ENCODE data around the gene ADGRD1.

The ADGRD1 gene

DNA sequence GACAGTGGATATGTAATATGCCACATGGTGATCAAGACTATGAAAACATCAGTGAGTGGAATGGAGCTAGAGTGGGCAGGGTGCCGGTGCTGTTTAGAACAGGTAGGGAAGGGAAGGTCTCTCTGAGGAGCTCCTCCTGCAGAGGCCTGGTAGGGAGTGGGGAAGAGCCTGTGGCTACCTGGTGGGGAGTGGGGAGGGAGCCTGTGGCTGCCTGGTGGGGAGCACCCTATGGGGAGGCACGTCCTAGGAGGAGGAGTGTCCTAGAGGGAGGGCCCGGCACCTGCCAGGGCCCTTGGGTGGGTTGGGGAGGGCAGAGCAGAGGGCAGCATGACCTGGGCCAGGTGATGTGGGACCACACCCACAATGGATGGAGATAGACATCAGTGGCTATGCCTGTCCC lies 122.6 kb downstream of the ADGRD1 start:
- no peak for DNase-seq

DNA sequence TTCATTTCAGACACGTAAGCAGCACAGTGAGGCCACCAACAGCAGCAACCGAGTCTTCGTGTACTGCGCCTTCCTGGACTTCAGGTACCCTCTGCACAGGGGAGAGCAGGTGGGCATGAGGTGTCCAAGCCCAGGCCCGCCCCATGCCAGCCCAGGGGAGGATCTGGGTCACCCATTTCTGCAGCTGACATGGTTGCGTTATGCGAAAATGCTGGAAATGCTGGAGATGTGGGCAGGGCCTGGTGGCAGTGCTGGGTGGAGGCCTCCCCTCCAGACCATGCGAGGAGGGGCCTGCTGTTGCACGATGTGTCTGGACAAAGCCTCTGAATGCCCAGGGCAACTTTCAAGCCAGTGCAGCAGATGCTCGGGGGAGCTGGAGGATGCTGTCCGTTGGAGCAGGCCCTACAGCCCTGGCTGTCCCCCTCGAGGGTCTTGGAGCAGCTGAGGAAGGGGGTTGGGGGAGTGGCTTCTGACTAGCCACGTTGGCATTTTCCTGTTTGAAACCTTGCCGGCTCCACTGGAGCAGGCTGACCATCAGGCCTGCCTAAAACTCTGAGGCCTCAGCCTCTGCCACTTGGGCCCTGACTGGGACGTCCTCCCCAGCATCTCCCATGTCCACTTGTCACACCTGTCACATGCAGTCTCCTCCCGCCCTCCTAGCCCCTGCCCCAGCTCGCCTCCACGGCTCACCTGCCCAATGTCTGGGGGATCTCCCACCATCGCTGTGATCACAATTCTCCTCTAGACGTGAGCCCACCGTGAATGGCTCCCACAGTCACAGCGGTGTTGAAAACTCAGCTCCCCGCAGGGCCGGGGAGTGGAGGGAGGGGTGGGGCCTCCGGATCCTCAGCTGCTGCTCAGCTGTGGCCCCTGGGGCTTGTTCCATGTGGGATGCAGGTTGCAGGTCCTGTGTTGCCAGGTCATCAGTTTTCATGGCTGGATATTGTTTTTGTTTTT lies 123.4 kb downstream of the ADGRD1 start:
- DNase-seq, result no peak

DNA sequence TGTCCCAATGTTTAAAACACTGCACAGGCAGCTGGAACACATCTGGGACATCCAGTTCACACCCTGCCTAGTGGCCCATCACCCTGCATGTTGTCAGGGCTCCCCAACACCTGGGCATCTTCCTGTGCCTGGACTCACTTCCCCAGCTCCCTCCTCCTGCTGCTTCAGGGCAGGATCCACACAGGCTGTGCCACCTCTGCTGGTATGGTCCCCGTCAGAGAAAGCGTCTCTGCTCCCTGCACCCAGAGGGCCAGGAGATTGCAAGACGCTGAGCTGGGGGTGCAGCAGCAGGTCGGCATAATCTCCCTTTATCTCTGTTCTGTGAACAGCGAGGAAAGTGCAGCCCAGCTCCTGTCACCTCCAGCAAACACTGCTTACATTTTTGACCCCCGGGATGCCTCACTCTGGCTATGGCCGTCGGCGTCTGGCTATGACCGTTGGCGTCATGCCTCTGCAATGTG lies 124.3 kb downstream of the ADGRD1 start:
- no peak for DNase-seq

DNA sequence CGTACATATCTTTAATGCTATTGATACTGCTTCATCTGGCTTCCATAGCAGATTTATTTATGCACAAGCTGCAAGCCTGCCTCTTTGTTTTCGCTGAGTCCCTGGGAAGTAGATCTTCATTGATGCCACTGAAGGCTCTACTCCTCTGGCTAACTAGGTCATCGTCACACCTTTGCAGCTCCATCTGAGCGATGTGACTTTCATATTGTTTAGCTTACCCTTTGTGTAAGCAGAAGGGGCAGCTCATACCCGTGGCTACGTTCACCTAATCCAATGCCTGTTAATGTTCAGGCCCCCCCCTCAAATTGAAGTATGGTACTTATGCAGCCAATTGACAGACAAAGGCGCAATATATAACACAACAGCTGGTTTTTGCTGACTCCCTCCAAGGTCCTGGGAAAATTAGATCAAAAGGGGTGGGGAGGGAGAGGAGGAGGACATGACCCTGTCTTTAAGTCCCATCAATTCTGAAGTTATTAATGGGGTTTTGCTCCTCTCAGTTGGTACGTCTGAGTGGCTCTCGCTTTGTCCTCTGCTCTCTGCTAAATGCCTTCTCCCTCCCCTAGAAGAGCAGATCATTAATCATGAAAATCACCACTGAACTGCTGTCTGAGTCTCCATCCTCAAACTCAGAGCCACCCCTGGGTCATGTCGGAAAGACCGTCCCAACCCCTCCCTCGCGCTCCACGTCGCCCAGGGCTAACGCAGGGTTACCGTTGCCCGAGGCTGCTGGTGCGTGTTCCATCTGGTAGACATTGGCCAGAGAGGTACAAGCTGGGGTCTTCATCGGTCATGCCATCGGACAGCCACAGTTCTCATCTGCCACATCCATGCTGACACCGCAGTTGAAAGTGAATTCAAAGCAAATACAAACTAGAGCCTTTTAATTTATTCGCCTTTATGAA lies 128.8 kb downstream of the ADGRD1 start:
- no peak for DNase-seq

DNA sequence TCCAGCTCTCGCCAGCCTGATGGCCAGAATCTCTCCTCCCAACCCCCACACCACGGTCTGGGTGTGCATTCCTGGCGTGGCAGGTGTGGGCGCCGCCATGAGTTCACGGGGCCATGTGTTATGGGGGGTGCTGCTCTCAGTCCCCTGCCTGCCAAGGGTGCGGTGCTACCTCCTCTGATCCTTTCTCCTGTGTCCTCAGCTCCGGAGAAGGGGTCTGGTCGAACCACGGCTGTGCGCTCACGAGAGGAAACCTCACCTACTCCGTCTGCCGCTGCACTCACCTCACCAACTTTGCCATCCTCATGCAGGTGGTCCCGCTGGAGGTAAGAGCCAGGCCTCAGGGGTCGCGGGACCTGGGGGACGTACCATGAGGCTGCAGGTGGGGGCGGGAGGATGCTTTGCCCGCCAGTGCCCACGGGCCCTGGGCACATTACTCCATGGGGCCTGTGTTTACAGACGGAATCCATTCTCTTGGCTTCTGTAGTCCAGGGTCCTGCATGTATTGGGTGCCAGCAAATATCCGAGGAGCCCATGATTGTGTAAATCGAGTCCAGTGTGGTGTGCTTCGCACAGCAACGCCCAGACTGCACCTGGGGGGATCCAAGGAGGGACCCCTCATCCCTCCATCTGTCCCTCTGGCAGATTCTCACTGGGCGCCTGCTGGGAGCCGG lies 130.8 kb downstream of the ADGRD1 start:
- no peak for DNase-seq

DNA sequence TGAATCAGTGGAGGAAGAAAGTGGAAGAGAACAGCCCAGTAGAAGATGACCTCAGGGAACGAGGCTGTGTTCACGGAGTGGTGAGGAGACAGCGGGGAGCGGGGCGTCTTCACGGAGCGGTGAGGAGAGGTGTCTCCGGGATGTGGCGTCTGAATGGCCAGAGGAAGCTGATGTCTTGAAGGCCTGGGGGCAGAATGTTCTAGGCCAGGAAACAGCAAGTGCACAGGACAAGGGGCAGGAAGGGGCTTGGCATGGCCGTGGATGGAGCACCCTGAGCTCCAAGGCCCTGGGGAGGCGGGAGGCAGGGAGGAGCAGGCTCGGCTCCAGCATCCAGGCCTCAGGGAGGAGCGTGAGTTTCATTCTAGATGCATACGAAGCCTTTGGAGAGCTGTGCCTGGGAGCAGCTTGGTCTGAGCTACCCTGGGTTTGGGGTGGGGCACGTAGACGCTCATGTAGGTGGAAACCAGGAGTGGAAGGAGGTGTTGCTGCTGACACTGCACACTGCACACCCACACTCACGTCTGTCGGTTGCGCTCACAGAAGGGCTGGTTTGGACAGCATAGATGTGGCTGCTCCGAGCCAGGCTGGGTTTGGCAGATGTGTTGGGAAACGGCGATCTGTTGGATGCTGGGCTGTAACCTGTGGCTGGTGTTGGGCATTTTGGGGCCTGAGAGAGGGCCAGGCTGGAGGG lies 131.6 kb downstream of the ADGRD1 start:
- DNase-seq, result no peak

DNA sequence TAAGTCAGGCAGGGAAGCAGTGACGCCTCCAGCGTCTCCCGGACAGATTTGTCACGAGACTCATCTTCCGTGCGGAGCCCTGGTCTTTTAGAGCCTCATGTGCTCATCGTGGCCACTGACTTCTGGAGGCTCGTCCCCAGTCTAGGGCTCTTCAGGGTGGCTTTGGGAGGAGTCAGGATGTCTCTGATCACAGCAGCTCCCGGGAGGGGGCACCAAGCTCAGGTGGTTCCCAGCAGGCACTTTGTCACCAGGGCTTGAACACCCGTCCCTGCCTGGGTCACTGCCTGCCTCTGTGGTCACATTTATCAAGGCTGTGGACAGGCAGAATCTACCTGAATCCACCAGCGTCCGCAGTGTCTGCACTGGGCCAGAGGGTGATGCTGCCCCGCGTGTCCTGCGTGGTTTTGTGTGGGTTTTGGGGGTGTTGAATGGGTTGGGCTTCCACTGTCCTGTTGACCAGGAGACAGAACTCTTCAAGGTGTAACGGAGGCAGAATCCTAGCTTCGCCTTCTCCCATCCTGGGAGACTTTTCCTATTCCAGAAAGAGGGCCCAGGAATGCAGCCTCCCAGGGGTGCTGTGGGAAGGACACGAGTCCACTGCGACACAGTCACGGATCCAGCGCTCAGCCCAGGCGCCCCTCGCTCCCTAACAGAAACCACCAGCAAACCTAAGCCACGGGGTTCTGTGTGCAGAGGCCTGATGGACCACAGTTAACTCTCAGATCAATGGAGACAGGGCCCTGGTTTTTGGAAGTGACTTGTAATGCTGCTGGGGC lies 132.3 kb downstream of the ADGRD1 start:
- no peak for DNase-seq

DNA sequence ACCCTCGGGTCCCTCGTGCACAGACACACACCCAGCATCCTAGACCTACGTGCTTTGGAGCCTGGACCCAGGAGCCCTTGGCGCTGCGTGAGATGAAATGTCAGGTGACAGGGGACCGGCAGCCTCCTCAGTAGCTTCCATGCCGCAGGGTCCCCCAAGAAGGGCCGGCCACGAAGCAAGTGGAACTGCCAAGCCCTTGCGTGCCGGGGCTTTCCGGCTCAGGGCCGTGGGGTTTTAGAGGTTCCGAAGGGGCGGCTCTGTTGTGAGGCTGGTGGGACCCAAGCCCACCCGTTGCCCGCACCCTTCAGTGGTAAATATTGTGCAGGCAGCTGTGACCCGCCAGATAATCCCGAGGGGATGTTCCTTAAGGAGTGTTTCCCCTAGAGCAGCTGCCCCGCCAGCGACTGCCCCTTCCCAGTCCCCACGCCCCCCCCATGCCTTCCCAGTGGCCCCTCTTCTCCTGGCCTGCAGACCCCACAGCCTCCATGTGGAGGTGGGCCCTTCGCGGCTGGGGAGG lies 133.7 kb downstream of the ADGRD1 start:
- DNase-seq, result no peak

DNA sequence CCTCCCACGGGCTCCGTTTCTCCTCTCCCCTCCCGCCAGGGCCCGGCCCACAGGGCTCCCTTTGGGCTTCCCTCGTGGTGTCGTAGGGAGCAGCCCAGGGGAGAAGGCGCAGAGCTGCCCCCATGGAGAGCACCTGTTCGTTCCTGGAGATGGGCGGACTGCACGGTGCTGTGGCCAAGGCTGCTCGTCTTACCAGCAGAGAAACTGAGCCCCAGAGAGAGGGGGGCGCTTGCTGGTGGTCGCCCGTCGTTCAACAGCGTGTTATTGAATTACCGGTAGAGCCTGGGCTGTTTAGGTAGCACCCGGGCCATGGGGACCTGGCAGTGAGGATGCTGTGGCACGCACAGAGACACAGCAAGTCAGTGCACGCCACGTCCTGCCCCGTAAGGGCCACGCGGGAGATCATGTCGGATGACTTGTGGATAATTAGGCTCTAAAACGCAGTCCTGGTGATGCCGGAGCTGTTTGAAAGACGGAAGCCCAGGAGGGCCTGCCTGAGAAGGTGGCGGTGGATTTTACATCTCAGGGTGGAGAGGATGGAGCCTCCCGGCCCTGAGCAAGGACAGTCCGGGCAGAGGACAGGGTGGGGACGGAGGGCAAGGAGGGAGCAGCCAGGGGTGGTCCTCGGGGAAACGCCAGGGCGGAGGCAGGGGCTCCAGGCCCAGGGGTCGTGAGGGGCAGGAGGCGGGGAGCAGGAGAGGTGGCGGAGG lies 134.4 kb downstream of the ADGRD1 start:
- no peak for DNase-seq

DNA sequence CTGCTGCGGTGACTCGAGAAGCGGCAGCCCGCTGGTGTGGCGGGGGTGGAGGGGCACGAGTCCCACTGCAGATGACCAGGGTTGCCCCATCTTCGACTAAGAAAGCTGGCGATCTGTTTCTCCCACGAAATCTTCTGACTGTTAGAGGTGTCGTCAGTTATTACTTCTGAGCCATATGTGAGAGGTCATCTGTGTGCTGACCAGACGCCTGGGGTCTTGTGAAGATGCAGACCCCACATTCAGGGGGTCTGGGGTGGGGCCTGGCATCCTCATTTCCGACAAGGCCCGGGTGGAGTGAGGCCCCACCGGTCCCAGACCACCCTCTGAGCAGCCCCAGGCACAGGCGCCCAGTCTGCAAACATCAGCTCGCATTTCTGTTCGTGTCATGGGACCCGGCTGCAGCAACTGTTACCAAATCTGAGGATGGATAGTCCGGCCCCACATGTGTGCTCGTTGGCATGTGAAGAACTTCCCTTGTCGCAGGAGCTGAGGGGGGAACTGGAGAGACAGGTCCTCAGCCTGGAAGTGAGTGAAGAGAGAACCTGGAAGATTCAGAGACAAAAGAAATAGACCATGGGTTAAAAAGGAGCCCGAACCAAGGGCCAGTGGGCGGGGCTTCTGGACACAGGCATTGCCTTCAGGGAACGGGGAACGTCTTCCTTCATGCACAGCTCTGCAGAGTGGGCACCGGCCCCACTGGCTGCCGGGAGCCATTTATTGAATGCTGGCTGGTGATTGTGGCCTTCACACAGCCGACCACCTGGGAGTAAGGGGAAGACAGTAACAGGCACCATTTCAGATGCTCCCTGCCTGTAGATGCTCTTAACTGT lies 135.2 kb downstream of the ADGRD1 start:
- DNase-seq, result no peak

DNA sequence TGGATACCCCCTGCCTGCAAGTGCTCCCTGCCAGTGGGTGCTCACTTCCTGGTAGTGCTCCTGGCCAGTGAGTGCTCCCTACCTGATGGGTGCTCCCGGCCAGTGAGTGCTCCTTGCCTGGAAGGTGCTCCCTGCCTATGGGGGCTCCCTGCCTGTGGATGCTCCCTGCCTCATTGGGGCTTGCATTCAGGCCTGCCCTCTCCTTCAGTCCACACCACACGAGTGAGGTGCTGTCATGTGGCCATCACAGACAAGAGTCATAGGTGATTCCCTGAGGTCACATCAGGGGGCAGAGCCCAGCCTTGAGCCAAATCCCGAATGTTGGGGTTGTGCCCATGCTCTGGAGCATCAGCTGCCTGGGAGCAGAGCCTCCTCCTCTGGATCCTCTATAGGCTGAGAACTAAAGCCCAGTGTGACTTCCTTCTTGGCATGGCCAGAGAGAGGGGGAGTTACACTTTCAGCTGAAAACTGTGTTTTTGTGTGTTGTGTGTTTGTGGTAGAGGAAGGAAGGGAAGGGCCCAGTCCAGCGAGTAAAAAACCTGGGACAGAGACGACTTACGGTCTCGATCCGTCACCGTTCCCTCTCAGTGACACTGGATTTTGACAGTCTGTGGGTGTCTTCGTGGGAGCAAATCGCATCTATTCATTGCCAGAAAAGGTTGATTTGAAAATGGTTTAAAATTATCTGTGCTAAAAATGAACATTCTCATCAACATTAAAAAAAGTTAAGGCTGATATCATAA lies 136.0 kb downstream of the ADGRD1 start:
- no peak for DNase-seq

DNA sequence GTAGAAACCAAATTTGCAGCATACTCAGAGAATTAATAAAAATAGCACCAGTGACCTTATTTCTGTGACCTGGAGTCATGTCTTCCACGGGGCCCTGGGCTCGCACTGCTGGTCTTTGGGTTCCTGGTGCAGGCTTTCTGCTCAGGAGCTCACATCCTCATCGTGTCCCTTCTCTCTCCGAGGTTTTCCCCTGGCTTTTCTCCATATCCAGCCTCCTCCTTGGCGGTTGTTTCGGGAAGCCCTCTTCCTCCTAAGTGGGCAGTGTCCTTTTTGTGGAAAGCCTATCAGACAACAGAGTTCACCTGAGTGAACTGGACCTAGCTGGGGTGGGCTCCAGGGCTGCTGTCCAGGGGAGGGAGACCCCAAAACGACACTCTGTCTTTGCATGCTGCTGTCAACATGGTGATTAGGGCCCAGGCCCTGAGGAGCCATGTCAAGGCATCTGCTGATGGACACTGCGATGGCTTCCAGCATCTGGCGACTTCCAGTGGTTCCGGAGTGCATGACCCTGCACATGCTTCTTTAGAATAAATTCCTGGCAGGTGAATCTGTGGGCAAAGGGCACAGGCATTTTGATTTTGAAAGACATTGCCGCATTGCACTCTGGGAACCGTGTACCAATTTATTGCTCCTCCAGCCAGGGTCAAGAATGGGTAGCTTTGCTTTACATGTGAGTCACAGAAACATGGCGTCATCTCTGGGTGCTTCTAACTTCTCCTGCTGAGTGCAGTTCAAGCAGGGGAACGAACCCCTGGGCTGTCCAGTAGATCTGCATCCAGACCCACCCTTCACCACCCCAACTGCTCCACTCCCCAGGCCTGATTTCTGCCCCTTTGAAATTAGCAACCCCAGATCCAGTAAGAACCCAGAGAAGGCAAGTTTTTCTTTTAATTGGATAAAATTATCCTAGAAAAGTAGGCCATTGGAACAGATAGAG lies 136.8 kb downstream of the ADGRD1 start:
- no peak for DNase-seq

DNA sequence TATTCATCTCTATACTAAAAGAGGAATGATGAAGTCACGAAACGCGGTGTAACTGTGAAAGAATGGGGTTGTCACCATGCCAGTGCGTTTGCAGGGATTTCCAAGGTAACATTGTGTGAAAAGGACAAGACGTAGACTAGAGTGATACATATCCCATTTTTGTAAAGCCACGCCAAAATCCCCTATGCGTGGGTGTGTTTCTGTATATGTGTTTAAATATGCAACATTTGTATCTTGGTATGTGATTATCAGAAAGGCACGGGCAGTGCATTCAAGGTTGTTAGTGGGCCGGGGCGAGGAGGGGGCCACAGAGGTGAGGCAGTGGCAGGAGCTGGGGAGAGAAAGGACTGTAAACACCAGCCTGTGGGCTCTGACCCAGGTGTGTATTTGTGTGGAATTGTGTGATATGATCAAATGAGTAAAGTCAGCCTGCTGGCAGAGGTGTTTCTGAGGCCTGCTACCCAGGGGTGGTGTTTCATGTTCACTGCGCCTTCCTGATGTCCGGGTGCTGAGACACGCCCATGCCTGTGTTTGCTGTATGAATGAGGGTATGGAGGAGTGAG lies 137.8 kb downstream of the ADGRD1 start:
- DNase-seq, result no peak

DNA sequence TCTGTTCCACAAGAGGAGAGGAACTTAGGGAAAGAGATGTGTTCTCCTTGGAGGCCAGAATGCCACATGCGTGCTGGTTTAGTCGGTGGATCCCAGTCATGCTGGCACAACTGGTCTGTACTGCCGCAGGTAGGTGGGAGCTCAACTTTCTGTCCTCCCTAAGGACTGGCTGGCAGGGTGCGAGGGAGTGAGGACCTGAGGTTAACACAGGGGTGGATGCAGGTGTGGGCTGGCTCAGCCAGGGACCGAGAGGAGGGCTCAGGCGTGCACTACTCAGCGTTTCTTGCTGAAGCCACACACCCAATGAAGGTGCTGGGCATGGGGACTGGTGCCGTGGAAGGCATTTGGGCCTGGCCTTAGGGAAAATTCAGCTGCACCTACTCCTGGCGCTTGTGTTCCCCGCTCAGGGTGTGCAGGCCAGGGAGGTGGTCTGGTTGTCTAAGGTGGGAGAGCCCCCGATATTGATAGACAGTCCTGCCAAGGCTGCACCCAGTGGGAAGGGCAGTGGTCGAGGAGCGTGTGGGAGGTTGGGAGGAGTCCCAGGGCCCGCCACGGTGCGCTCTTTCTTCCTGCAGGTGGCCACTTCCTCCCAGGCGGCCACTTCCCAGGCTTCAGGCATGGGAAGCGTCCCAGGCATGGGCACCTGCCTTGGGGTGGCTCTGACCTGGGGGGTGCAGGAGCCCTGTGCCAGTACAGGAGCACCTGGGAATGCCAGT lies 138.4 kb downstream of the ADGRD1 start:
- DNase-seq, result no peak

DNA sequence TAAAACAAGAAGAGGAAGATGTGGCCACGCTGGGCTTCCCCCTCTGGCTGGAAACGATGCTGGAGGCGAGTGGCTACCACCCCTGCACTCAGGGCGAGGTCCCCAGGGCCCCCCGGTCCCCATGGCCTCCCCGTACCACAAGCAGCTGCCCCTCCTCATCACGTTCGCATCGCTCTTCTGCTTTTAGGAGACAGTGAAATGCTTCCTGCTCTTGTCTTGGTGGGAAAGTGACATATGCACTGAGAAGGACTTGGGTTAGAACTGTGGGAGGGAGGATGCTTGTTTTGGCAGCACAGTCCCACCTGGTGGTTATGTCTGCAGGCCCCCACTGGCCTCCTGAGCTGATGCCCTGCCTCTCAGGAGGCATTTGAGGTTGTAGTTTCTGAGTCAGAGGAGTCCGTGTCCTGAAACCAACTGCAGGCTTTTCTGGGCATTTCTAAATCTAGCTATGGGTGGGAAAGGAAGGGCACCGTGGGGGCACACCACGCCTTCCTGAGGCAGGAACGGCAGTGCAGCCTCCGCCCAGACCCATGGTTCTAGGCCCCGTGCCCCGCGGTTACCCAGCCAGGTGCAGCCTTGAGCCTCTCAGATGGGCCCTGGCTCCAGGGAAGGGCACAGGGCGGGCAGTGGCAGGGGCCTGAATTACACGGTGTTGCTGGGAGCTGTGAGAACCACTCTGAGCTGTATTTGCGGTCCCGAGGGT lies 139.3 kb downstream of the ADGRD1 start:
- DNase-seq, result no peak

DNA sequence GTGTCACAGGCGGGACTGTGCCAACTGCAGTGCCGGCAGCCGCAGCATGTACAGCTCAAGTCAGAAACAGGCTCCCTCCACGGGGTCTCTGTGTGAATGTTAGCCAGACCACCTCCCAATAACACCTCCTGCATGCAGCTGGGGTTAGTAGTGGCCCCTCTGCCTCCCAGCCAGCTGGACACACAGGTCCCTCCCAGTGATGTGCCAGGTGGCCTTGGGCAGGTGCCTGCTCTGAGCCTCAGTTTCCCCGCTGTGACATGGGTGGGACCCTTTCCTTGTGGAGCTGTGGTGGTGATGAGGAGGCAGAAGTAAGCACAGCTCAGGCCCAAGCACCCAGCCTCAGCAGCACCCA lies 139.9 kb downstream of the ADGRD1 start:
- no peak for DNase-seq

Data from CD4-positive, alpha-beta T cell treated with Interleukin-6 for 4 hours (primary cell).